Nephron (organoid): ENCODE data around the gene RBMS1.

Experiments used
- H3K27ac Mint-ChIP-seq, 3 experiments: 2 replicates each; pipeline ENCODE4 v1.8.0; 2020; ENCODE audit warnings: mixed read lengths in 3 of 3, mild to moderate bottlenecking in 2 of 3, moderate library complexity in 1 of 3
- H3K27me3 Mint-ChIP-seq: 2 replicates; pipeline ENCODE4 v1.8.0; 2021; ENCODE audit warnings: low read depth, mild to moderate bottlenecking, moderate library complexity, mixed read lengths
- H3K36me3 Mint-ChIP-seq: 2 replicates; pipeline ENCODE4 v1.8.0; 2020; ENCODE audit warnings: low read depth, mixed read lengths
- H3K4me1 Mint-ChIP-seq: 2 replicates; pipeline ENCODE4 v1.8.0; 2020; ENCODE audit warnings: mixed read lengths
- H3K4me3 Mint-ChIP-seq, 3 experiments: 2 replicates each; pipeline ENCODE4 v1.8.0; 2020; ENCODE audit warnings: mild to moderate bottlenecking in 3 of 3, mixed read lengths in 3 of 3, moderate library complexity in 2 of 3
- H3K9me3 Mint-ChIP-seq: 2 replicates; pipeline ENCODE4 v1.8.0; 2020; ENCODE audit warnings: mixed read lengths
- CTCF ChIP-seq, 3 experiments: fragments of 200-600 bp; sonication (generic); IDR thresholded peaks; one replicate each; pipeline ENCODE4 v1.5.0; 2021; ENCODE audit warnings: antibody characterized with exemption in 3 of 3; ENCODE audit not compliant: unreplicated experiment in 3 of 3

The RBMS1 gene

GRCh38 chr2:160289831-160290230 lies 203.8 kb downstream of the RBMS1 start:
- peak overlapping the region in 1 of 3 experiments; percentile 21 for H3K27ac Mint-ChIP-seq
- no peaks in the 10 kb centered on the region for H3K9me3 Mint-ChIP-seq
- H3K4me3 Mint-ChIP-seq, result no peak overlapping the region
- H3K27me3 Mint-ChIP-seq, result no peaks in the 10 kb centered on the region
- H3K36me3 Mint-ChIP-seq, result peaks cover 69% of the 10 kb centered on the region
- no peak for TF ChIP-seq CTCF (IDR thresholded peaks at IDR 0.05; ENCODE audit: unreplicated experiment in 3 of 3)
- H3K4me1 Mint-ChIP-seq, result peaks cover 60% of the 10 kb centered on the region

- H3K27me3 Mint-ChIP-seq, result no peaks in the 10 kb centered on the region
- no peak overlapping the region for H3K4me3 Mint-ChIP-seq
- peaks cover 53% of the 10 kb centered on the region for H3K4me1 Mint-ChIP-seq
- H3K27ac Mint-ChIP-seq, result peak overlapping the region in 1 of 3 experiments; percentile 49
- H3K36me3 Mint-ChIP-seq, result peaks cover 71% of the 10 kb centered on the region
- no peaks in the 10 kb centered on the region for H3K9me3 Mint-ChIP-seq
- no peak for TF ChIP-seq CTCF (IDR thresholded peaks at IDR 0.05; ENCODE audit: unreplicated experiment in 3 of 3)
These were observed 204.5 kb downstream of the RBMS1 start for GRCh38 chr2:160289126-160289525.

GRCh38 chr2:160288324-160288723 lies 205.3 kb downstream of the RBMS1 start:
- no peaks in the 10 kb centered on the region for H3K27me3 Mint-ChIP-seq
- H3K4me1 Mint-ChIP-seq, result peaks cover 50% of the 10 kb centered on the region
- no peaks in the 10 kb centered on the region for H3K9me3 Mint-ChIP-seq
- peaks cover 75% of the 10 kb centered on the region for H3K36me3 Mint-ChIP-seq
- H3K4me3 Mint-ChIP-seq, result no peak overlapping the region
- peak overlapping the region; percentile 22 to 49 (median 29) for H3K27ac Mint-ChIP-seq
- TF ChIP-seq CTCF (IDR thresholded peaks at IDR 0.05; ENCODE audit: unreplicated experiment in 3 of 3), result no peak

- H3K27me3 Mint-ChIP-seq, result no peaks in the 10 kb centered on the region
- H3K4me1 Mint-ChIP-seq, result peaks cover 41% of the 10 kb centered on the region
- H3K36me3 Mint-ChIP-seq, result peaks cover 75% of the 10 kb centered on the region
- no peak overlapping the region for H3K4me3 Mint-ChIP-seq
- peak overlapping the region in 1 of 3 experiments; percentile 34 for H3K27ac Mint-ChIP-seq
- no peak for TF ChIP-seq CTCF (IDR thresholded peaks at IDR 0.05; ENCODE audit: unreplicated experiment in 3 of 3)
- H3K9me3 Mint-ChIP-seq, result no peaks in the 10 kb centered on the region
These were observed 206.1 kb downstream of the RBMS1 start for GRCh38 chr2:160287476-160287875.

GRCh38 chr2:160286551-160286950 lies 207.1 kb downstream of the RBMS1 start:
- H3K27me3 Mint-ChIP-seq, result no peaks in the 10 kb centered on the region
- H3K36me3 Mint-ChIP-seq, result peaks cover 71% of the 10 kb centered on the region
- TF ChIP-seq CTCF (IDR thresholded peaks at IDR 0.05; ENCODE audit: unreplicated experiment in 3 of 3), result no peak
- no peak overlapping the region for H3K4me3 Mint-ChIP-seq
- no peak overlapping the region for H3K27ac Mint-ChIP-seq
- no peaks in the 10 kb centered on the region for H3K9me3 Mint-ChIP-seq
- peaks cover 32% of the 10 kb centered on the region for H3K4me1 Mint-ChIP-seq

GRCh38 chr2:160283675-160284074 lies 209.9 kb downstream of the RBMS1 start:
- no peak overlapping the region for H3K27ac Mint-ChIP-seq
- no peaks in the 10 kb centered on the region for H3K9me3 Mint-ChIP-seq
- peaks cover 19% of the 10 kb centered on the region for H3K4me1 Mint-ChIP-seq
- no peaks in the 10 kb centered on the region for H3K27me3 Mint-ChIP-seq
- H3K4me3 Mint-ChIP-seq, result no peak overlapping the region
- no peak for TF ChIP-seq CTCF (IDR thresholded peaks at IDR 0.05; ENCODE audit: unreplicated experiment in 3 of 3)
- peaks cover 67% of the 10 kb centered on the region for H3K36me3 Mint-ChIP-seq
